ENCODE measurements around the gene OBSCN.

Gene OBSCN

DNA sequence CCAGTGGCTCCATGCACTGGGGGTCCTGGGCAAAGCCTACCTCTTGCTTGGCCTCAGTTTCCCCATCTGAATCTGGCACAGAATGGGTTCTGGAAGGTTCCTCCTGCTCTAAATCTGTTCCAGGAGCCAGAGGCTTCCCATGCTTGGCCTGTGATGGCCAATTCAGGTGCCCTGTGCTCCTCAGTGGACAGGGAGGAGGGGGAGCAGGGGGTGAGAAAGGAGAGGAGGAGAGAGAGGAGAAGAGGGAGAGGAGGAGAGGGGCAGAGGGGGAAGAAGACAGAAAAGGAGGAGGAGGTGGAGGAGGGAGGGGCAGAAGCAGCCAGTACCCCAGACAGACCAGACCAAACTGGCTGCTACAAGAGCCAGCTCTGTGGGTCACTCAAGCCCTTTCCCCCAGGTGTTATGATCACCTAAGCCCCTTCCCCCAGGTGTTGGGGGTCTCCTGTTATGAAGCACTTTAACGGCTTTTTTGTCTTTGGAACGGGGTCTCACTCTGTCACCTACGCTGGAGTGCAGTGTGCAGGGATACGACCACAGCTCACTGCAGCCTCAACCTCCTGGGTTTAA, 155.1 kb downstream of the OBSCN start:
- no peak for DNase-seq

GRCh38 chr1:228363686-228364067, 155.8 kb downstream of the OBSCN start:
- no peak for DNase-seq

DNA sequence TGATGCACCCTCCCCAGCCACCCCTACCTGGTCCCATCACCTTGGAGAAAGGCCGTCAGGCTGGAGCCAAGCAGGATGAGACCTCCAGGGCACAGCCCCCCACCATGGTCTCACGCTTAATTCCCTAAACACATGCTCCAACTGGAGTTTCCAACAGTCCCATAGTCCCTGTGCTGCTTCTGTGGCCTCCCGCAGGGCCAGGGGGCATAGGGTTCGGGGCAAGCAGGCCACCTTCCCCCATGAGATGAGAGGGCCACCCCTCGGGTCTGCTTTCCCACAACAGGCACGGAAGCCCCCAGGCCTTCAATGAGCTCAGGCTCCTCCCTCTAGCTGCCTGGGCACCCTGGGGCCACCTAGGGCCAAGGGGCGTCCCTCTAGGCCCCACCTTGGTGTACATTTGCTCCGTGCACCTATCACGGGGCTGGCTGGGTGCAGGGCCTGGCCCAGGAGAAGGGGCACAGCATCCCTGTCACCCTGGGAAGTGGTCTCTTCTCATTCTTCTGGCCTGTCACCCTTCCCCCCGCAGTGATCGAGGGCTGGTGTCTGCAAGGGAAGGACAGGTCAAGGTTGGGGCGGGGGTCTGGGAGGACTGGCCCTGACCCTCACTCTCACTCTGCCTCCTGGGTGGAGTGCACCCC, 156.3 kb downstream of the OBSCN start:
- no peak for DNase-seq

GRCh38 chr1:228364706-228365213, 156.9 kb downstream of the OBSCN start:
- no peak for DNase-seq

- no peak for DNase-seq
Measured at GRCh38 chr1:228365271-228366061, 157.6 kb downstream of the OBSCN start.

DNA sequence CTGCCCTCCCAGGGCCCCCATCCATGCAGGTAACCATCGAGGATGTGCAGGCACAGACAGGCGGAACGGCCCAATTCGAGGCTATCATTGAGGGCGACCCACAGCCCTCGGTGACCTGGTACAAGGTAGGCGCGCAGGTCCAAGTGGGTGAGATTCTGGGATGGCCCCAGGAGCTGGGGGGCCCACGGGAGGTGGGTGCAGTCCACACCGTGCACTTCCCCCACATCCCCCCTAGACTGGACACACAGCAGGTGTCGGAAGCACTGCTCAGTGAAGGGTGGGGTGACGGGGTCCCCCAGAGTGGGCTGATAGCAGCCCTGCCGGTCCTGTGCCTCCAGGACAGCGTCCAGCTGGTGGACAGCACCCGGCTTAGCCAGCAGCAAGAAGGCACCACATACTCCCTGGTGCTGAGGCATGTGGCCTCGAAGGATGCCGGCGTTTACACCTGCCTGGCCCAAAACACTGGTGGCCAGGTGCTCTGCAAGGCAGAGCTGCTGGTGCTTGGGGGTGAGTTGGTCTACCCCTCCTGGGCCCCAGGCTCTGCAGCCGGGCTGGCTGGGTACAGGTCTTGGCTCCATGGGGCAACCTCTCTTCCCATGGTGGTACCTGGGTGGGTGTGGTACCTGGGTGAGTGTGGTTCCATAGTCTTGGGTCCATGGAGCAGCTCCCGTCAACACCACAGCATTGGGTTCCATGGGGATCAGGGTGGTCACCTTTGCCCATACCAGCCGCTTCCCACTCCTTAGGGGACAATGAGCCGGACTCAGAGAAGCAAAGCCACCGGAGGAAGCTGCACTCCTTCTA, 158.4 kb downstream of the OBSCN start:
- no peak for DNase-seq

GRCh38 chr1:228366866-228367741, 159.3 kb downstream of the OBSCN start:
- DNase-seq: no peak

GRCh38 chr1:228367798-228368791, 160.3 kb downstream of the OBSCN start:
- DNase-seq: no peak

DNA sequence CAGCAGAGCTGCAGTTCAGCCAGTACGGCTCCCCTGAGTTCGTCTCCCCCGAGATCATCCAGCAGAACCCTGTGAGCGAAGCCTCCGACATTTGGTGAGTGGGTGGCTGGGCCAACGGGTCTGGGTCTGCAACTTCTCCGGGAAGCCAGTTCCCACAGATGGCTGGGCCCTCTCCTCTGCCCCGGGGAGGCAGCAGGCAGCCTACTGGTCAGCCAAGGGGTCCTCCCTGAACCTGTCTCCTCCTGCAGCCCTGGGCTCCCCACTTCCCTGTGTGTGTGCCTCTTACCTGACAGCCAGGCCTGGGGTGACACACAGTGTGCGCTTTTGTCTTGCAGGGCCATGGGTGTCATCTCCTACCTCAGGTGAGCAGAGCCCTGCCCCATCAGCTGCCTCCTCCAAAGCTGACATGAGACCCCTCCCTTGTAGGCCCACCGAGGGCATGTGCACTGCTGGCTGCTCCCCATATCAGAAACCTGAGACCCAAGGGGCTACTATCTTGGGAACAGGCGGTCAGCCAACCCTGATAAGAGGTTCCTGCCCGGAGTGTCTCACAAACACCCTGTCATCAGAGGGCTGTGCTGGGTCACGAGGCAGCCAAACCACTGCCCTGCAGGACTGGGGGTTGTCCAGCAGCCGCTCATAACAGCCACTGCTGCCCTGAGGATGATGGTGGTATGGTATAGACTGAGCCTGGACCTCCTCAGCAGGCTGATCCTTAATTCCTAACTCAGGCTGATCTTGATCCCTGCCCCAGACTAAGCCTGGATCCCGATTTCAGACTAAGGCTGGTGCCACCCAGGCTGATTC, 161.2 kb downstream of the OBSCN start:
- DNase-seq: no peak

- DNase-seq: no peak
Measured at GRCh38 chr1:228369608-228370438, 162.0 kb downstream of the OBSCN start.

DNA sequence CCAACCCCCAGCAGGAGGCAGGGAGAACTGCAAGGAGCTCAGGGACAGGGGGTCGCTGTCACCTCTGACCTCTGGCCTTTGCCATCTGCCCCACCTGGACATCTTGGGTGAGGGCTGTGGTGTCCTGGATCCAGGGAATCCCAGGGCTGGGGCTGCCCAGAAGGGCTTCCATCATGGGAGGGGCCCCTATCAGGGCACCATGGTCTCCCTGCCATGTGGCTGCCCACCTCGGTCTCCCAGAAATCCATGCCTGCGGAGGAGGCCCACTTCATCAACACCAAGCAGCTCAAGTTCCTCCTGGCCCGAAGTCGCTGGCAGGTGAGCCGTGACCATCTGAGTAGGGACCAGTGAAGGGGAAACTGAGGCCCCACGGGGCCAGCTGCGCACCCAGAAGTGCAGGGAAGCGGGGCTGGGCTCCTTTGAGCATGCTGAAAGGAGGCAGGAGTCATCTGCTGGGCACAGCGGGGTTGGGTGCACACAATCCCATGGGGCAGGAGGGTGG, 162.6 kb downstream of the OBSCN start:
- DNase-seq: no peak

- no peak for DNase-seq
Measured at GRCh38 chr1:228370941-228371740, 163.3 kb downstream of the OBSCN start.

- no peak for DNase-seq
Measured at GRCh38 chr1:228371741-228372182, 163.9 kb downstream of the OBSCN start.

DNA sequence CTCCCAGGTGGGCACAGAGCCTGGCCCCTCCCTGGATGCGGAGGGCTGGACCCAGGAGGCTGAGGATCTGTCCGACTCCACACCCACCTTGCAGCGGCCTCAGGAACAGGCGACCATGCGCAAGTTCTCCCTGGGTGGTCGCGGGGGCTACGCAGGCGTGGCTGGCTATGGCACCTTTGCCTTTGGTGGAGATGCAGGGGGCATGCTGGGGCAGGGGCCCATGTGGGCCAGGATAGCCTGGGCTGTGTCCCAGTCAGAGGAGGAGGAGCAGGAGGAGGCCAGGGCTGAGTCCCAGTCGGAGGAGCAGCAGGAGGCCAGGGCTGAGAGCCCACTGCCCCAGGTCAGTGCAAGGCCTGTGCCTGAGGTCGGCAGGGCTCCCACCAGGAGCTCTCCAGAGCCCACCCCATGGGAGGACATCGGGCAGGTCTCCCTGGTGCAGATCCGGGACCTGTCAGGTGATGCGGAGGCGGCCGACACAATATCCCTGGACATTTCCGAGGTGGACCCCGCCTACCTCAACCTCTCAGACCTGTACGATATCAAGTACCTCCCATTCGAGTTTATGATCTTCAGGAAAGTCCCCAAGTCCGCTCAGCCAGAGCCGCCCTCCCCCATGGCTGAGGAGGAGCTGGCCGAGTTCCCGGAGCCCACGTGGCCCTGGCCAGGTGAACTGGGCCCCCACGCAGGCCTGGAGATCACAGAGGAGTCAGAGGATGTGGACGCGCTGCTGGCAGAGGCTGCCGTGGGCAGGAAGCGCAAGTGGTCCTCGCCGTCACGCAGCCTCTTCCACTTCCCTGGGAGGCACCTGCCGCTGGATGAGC, 164.5 kb downstream of the OBSCN start:
- DNase-seq: no peak

DNA sequence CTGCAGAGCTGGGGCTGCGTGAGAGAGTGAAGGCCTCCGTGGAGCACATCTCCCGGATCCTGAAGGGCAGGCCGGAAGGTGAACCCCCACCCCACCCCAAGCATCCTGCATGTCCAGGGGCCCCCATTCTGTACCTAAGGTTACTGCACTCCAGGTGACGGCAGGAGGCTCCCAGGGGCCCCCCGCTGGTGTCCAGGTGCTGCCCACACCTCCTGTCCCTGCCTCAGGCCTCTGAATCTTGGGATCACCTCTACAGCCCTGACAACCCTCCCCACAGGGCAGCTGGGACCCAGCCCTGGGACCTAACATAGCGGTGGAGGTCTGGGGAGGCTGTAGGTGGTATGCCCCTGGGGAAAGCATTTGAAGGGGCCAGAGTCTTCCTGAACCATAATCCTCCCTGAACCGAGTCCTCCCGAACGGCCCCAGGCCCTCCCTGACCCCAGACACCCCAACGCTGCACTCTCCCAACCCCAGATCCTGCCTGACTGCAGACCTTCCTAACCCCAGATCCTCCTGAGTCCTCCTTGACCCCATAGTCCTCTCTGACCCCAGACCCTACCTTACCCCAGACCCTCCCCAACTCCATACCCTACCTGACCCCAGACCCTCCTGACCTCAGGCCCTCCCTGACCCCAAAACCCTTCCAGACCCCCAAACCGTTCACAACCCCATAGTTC, 165.3 kb downstream of the OBSCN start:
- DNase-seq: no peak
